NT2/D1 (cell line): ENCODE results near the gene EP400.

Source experiments
- SUZ12 ChIP-seq: IDR thresholded peaks from 2 replicates; pipeline ENCODE4 v1.6.1; 2011; ENCODE audit not compliant: insufficient read length, insufficient read depth; ENCODE audit errors: extremely low read depth
- YY1 ChIP-seq: IDR thresholded peaks from 2 replicates; pipeline ENCODE4 v1.6.1; 2011; ENCODE audit not compliant: insufficient read length, insufficient read depth
- ZNF274 ChIP-seq: IDR thresholded peaks from 2 replicates; pipeline ENCODE4 v1.6.1; 2011; ENCODE audit warnings: mild to moderate bottlenecking, low read depth, low read length

DNA sequence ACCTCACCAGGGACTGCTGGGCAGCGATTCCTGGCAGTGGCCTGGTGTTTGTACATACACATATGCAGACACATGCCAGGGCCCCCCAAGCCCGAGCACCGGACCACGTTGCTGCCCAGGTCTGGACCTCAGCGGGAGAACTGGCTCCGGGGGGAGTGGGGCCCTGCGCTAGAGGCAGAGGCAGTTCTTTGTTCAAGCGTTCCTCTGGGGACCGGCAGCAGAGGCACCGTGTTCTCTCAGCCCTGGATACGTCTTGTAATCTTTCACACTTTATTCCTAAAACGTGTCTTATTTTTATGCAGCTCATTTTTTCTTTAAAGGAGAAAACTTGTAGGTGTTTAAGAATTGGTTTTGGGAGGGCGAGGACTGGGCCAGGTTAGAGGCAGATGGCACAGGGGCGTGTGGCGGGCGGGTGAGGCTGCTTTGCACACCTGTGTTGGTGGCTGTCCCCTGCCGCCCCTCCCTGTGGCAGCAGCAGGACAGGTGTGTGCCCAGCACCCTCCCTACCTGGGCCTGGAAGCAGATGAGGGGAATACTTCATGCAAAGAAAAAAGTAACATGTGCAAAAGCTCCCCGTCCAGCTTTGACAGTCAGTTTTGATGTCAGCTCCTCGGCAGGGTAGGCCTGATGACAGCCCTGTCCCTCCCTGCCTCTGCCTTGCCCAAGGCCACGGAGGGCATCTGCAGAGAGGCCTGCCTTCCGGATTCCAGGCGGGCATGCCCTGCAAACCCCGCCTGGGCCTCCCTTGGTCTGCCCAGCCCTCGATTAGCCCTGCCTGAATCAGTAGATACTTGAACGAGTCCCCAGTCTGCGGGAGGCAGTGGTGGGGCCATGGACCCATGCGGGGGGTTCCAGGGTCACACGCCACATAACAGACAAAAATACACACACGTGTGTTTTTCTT, 27.6 kb upstream of the EP400 start:
- no peak for TF ChIP-seq ZNF274
- no peak for TF ChIP-seq YY1
- no peak for TF ChIP-seq SUZ12
